ENCODE measurements around the gene BCKDK. TPM values are rescaled to one million over a fixed set of nuclear protein-coding genes. Genes with fewer than 3 reads are reported as not detected.
A peak's percentile ranks its signal among the peaks of the same experiment; 100 is the strongest.

The BCKDK gene
- total RNA-seq, 1 donor from 2014 or later, result 50.9 TPM

- Histone ChIP-seq H3K27me3 (ENCODE audit: control insufficient read depth, insufficient read depth, low read length) (no peaks in the 10 kb centered on the region), H3K4me3 (ENCODE audit: low read depth, low read length) (peak within 1 kb of the TSS; percentile 90), H3K36me3 (ENCODE audit: control insufficient read depth, insufficient read depth, low read length) (peaks cover 3% of the 10 kb centered on the region)
- TF ChIP-seq CTCF (IDR thresholded peaks at IDR 0.05; ENCODE audit: insufficient read depth, low read length, poor library complexity, severe bottlenecking), result no peak
- peak; percentile 96 for DNase-seq (ENCODE audit: low read depth)
These were observed 34.0 kb upstream of the BCKDK start, which contains the start of the genes ZNF646 and ZNF668 for GRCh38 chr16:31073970-31074813. Gene ZNF646 (plus strand): TSS chr16:31074422. CDS start chr16:31076325, 1,903 bp downstream. Gene ZNF668 (minus strand): TSS chr16:31074240. CDS start chr16:31064459, 9,781 bp downstream.

- Histone ChIP-seq H3K4me3 (ENCODE audit: low read depth, low read length) (peak overlapping the region; percentile 90), H3K36me3 (ENCODE audit: control insufficient read depth, insufficient read depth, low read length) (peaks cover 3% of the 10 kb centered on the region), H3K27me3 (ENCODE audit: control insufficient read depth, insufficient read depth, low read length) (no peaks in the 10 kb centered on the region)
- no peak for DNase-seq (ENCODE audit: low read depth)
- TF ChIP-seq CTCF (IDR thresholded peaks at IDR 0.05; ENCODE audit: insufficient read depth, low read length, poor library complexity, severe bottlenecking), result no peak
These were observed 33.4 kb upstream of the BCKDK start for GRCh38 chr16:31074814-31075183.

GRCh38 chr16:31076319-31076718, 31.9 kb upstream of the BCKDK start:
- no peaks in the 10 kb centered on the region for H3K27me3 ChIP-seq (ENCODE audit: control insufficient read depth, insufficient read depth, low read length)
- peaks cover 6% of the 10 kb centered on the region for H3K36me3 ChIP-seq (ENCODE audit: control insufficient read depth, insufficient read depth, low read length)
- no peak for TF ChIP-seq CTCF (IDR thresholded peaks at IDR 0.05; ENCODE audit: insufficient read depth, low read length, poor library complexity, severe bottlenecking)
- no peak for DNase-seq (ENCODE audit: low read depth)
- no peak overlapping the region for H3K4me3 ChIP-seq (ENCODE audit: low read depth, low read length)

GRCh38 chr16:31077024-31077423, 31.2 kb upstream of the BCKDK start:
- Histone ChIP-seq H3K36me3 (ENCODE audit: control insufficient read depth, insufficient read depth, low read length) (peaks cover 6% of the 10 kb centered on the region), H3K4me3 (ENCODE audit: low read depth, low read length) (no peak overlapping the region), H3K27me3 (ENCODE audit: control insufficient read depth, insufficient read depth, low read length) (no peaks in the 10 kb centered on the region)
- no peak for TF ChIP-seq CTCF (IDR thresholded peaks at IDR 0.05; ENCODE audit: insufficient read depth, low read length, poor library complexity, severe bottlenecking)
- DNase-seq (ENCODE audit: low read depth), result no peak

GRCh38 chr16:31077592-31078396, 30.4 kb upstream of the BCKDK start:
- H3K4me3 ChIP-seq (ENCODE audit: low read depth, low read length), result no peak overlapping the region
- TF ChIP-seq CTCF (IDR thresholded peaks at IDR 0.05; ENCODE audit: insufficient read depth, low read length, poor library complexity, severe bottlenecking), result no peak
- no peak for DNase-seq (ENCODE audit: low read depth)
- H3K36me3 ChIP-seq (ENCODE audit: control insufficient read depth, insufficient read depth, low read length), result peaks cover 6% of the 10 kb centered on the region
- no peaks in the 10 kb centered on the region for H3K27me3 ChIP-seq (ENCODE audit: control insufficient read depth, insufficient read depth, low read length)

Data from kidney epithelial cell (primary cell).